Kidney glomerular epithelial cell (primary cell): ENCODE data around the gene PELI3.
"Not testable (repeated sequence)": the region's sequence is repeated elsewhere in the genome, so short reads cannot be mapped to it uniquely, and the experiment has no call there.

ENCODE experiments used
- DNase-seq: peaks from one replicate; lab custom pipeline; 2025; lab: John Stamatoyannopoulos, UW

Gene PELI3

GRCh38 chr11:66447012-66447411, 19.7 kb upstream of the PELI3 start:
- no peak for DNase-seq

- DNase-seq: no peak
Measured at GRCh38 chr11:66448523-66448922, 18.2 kb upstream of the PELI3 start.

- DNase-seq: no peak
Measured at GRCh38 chr11:66450560-66450959, 16.1 kb upstream of the PELI3 start.

GRCh38 chr11:66451663-66452062, 15.0 kb upstream of the PELI3 start:
- no peak for DNase-seq

GRCh38 chr11:66454247-66454646, 12.5 kb upstream of the PELI3 start:
- DNase-seq: no peak

GRCh38 chr11:66454828-66455227, 11.9 kb upstream of the PELI3 start:
- DNase-seq: no peak

GRCh38 chr11:66457826-66458225, 8.9 kb upstream of the PELI3 start:
- no peak for DNase-seq

- DNase-seq: no peak
Measured at GRCh38 chr11:66459138-66459778, 7.4 kb upstream of the PELI3 start.

GRCh38 chr11:66462010-66462409, 4.7 kb upstream of the PELI3 start:
- DNase-seq: no peak

GRCh38 chr11:66462911-66463310, 3.8 kb upstream of the PELI3 start:
- no peak for DNase-seq

GRCh38 chr11:66464116-66464515, 2.6 kb upstream of the PELI3 start:
- not testable (repeated sequence) for DNase-seq

- DNase-seq: no peak
Measured at GRCh38 chr11:66464916-66465315, 1.8 kb upstream of the PELI3 start.

- DNase-seq: no peak
Measured at GRCh38 chr11:66465373-66466224, 1.1 kb upstream of the PELI3 start.

- DNase-seq: no peak
Measured at GRCh38 chr11:66467034-66467659, 442 bp downstream of the PELI3 start.

GRCh38 chr11:66467756-66468155, 1.1 kb downstream of the PELI3 start:
- no peak for DNase-seq

- no peak for DNase-seq
Measured at GRCh38 chr11:66468691-66469090, 2.0 kb downstream of the PELI3 start.

GRCh38 chr11:66469441-66469840, 2.7 kb downstream of the PELI3 start:
- no peak for DNase-seq

- DNase-seq: no peak
Measured at GRCh38 chr11:66470015-66470414, 3.3 kb downstream of the PELI3 start.

- DNase-seq: no peak
Measured at GRCh38 chr11:66471142-66471541, 4.4 kb downstream of the PELI3 start.

- no peak for DNase-seq
Measured at GRCh38 chr11:66472054-66472453, 5.3 kb downstream of the PELI3 start.

- no peak for DNase-seq
Measured at GRCh38 chr11:66473167-66473566, 6.5 kb downstream of the PELI3 start.

- DNase-seq: no peak
Measured at GRCh38 chr11:66473608-66474515, 7.2 kb downstream of the PELI3 start.
